ENCODE measurements around the gene GNL1. TPM values are rescaled to one million over a fixed set of nuclear protein-coding genes. Genes with fewer than 3 reads are reported as not detected.

The GNL1 gene
- polyA plus RNA-seq, 1 of the 3 experiments (the other 2 are of a cell fraction): 36.4 TPM

DNA sequence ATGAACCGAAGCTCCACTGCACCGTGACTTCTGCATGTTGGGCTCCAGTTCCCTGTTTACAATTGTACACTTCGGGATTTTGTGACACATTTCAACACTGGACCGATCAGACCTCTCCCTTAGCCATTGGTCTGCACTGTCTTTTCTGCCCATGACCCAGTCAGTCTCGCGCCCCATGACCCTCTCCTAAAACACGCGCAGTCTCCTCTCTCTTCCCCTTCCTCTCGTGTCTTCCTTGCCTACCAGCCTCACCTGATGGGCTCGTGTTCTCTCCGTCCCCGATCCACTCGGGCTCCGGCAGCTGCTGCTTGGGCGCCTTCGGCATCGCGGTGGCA is 14.4 kb upstream of the GNL1 start (continued):
- TF ChIP-seq SIN3A (IDR thresholded peaks at IDR 0.05; ENCODE audit: borderline replicate concordance, low read depth, low read length) (no peak), GABPA (IDR thresholded peaks at IDR 0.05; ENCODE audit: low read depth) (no peak), SMC3 (IDR thresholded peaks at IDR 0.05; ENCODE audit: low read depth, low read length) (no peak)

DNA sequence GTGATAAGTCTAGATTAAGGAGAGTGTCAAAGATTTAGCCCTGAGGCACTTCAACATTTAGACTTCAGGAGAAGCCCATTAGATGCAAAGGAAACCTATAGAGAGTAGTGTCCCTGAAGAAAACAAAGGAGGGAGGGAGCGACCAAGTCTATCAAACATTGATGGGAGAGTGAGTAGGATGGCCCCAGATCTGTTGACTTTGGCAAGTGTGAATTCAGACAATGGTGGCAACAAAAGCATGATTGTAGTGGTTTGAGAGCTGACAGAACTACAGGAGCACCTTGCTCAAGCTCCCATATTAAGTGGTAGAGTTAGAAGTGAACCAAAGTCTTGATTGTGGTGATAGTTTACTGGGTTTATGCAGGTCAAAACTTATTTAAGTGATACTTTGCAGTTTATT is 14.0 kb upstream of the GNL1 start:
- WGBS (ENCODE audit: low lambda C conversion rate): 79% methylated on average over 1 of the region's 1 CpG
- H3K27me3 ChIP-seq (ENCODE audit: insufficient read depth): no peaks in the 10 kb centered on the region
- peak overlapping the region; percentile 95; the same call in 1 of the 2 replicates for H2AFZ ChIP-seq (ENCODE audit: low read depth)
- H3K9ac ChIP-seq: peak overlapping the region; percentile 95
- no peak for TF ChIP-seq SMC3 (IDR thresholded peaks at IDR 0.05; ENCODE audit: low read depth, low read length)
- no peak for TF ChIP-seq RFX5 (IDR thresholded peaks at IDR 0.05; ENCODE audit: low read length)
- TF ChIP-seq FOXJ3 (CRISPR knock-in tag; IDR thresholded peaks at IDR 0.05): no peak
- TF ChIP-seq NRF1 (IDR thresholded peaks at IDR 0.05; ENCODE audit: low read depth, low read length): no peak
- TF ChIP-seq POLR2AphosphoS5 (IDR thresholded peaks at IDR 0.05; ENCODE audit: low read depth, low read length): no peak
- no peak for DNase-seq
- peak overlapping the region; percentile 97 for H3K4me2 ChIP-seq
- H3K4me3 ChIP-seq (ENCODE audit: low read depth in 2 of 2, low read length in 1 of 2): peak overlapping the region; percentile 61 to 81
- no peak overlapping the region for H3K27ac ChIP-seq (ENCODE audit: low read depth in 2 of 2, low read length in 1 of 2)
- CTCF ChIA-PET: interaction anchor here (0.6 to 2.4 kb wide), 5 partner anchors 16 to 256 kb away, joined by 4 to 12 read pairs (median 4); no protein-coding TSS in a partner anchor
- POLR2A ChIA-PET: interaction anchor here (0.5 to 2.3 kb wide), 8 partner anchors 13 to 47 kb away, joined by 3 to 16 read pairs (median 6); partner anchors contain the start of genes MRPS18B, PPP1R10 and PRR3
- peaks cover 5% of the 10 kb centered on the region for H3F3A ChIP-seq (replicated peaks; ENCODE audit: insufficient read depth)
- peaks cover 12 to 23% of the 10 kb centered on the region in 2 experiments; a peak in 3 of 4 replicates for H3K4me1 ChIP-seq (ENCODE audit: control insufficient read depth in 1 of 2, insufficient read depth in 2 of 2, low read depth in 1 of 2, low read length in 1 of 2)
- H3K9me2 ChIP-seq: no peaks in the 10 kb centered on the region
- H3K36me3 ChIP-seq (replicated peaks in 1 of 2; ENCODE audit: control insufficient read depth in 1 of 2, insufficient read depth in 2 of 2, low read length in 1 of 2): peaks cover 0 to 15% of the 10 kb centered on the region in 2 experiments
- H4K20me1 ChIP-seq (ENCODE audit: insufficient read depth): peaks cover 34% of the 10 kb centered on the region
- H3K9me3 ChIP-seq: no peaks in the 10 kb centered on the region
- peaks cover 40% of the 10 kb centered on the region for H3K79me2 ChIP-seq (ENCODE audit: insufficient read depth)

DNA sequence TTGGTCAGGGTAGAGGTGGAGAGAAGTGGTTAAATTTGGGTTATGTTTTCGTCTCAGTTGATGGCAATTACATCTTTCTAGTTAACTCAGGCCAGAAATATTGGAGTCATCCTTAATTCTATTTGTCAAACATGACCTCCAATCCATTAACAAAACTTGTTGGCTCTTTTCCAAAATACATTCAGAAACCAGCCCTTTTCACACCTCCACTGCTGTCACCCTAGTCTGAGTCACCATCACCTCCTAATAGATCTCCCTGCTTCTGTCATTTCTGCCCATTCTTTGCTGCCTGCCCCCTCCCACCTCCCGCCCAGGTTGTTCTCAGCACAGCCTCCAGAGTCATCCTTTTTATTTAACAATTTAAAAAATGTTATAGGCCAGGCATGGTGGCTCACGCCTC is 12.0 kb upstream of the GNL1 start:
- Histone ChIP-seq H3K79me2 (ENCODE audit: insufficient read depth) (peaks cover 20% of the 10 kb centered on the region), H3K27ac (ENCODE audit: low read depth in 2 of 2, low read length in 1 of 2) (no peak overlapping the region), H4K20me1 (ENCODE audit: insufficient read depth) (peaks cover 16% of the 10 kb centered on the region), H3F3A (replicated peaks; ENCODE audit: insufficient read depth) (peaks cover 15% of the 10 kb centered on the region), H3K4me2 (no peak overlapping the region), H3K9me2 (no peaks in the 10 kb centered on the region), H3K9ac (no peak overlapping the region), H3K27me3 (ENCODE audit: insufficient read depth) (no peaks in the 10 kb centered on the region), H3K4me3 (ENCODE audit: low read depth in 2 of 2, low read length in 1 of 2) (no peak overlapping the region), H2AFZ (ENCODE audit: low read depth) (no peak overlapping the region), H3K4me1 (ENCODE audit: control insufficient read depth in 1 of 2, insufficient read depth in 2 of 2, low read depth in 1 of 2, low read length in 1 of 2) (peaks cover 8 to 19% of the 10 kb centered on the region in 2 experiments; a peak in 3 of 4 replicates), H3K36me3 (replicated peaks in 1 of 2; ENCODE audit: control insufficient read depth in 1 of 2, insufficient read depth in 2 of 2, low read length in 1 of 2) (peaks cover 5 to 8% of the 10 kb centered on the region in 2 experiments), H3K9me3 (no peaks in the 10 kb centered on the region)
- WGBS (ENCODE audit: low lambda C conversion rate): 79% methylated on average over 3 of the region's 3 CpGs
- DNase-seq: no peak
- CTCF ChIA-PET: no interaction called here
- POLR2A ChIA-PET: no interaction called here
- no peak for TF ChIP-seq EZH2phosphoT487 (IDR thresholded peaks at IDR 0.05; ENCODE audit: borderline replicate concordance, low read depth)
- TF ChIP-seq MXI1 (IDR thresholded peaks at IDR 0.05; ENCODE audit: low read depth, low read length): no peak
- TF ChIP-seq GATA2 (CRISPR knock-in tag; IDR thresholded peaks at IDR 0.05): no peak
- no peak for TF ChIP-seq TEAD4 (IDR thresholded peaks at IDR 0.05; ENCODE audit: borderline replicate concordance, insufficient read depth)
- TF ChIP-seq, protein P1, sequence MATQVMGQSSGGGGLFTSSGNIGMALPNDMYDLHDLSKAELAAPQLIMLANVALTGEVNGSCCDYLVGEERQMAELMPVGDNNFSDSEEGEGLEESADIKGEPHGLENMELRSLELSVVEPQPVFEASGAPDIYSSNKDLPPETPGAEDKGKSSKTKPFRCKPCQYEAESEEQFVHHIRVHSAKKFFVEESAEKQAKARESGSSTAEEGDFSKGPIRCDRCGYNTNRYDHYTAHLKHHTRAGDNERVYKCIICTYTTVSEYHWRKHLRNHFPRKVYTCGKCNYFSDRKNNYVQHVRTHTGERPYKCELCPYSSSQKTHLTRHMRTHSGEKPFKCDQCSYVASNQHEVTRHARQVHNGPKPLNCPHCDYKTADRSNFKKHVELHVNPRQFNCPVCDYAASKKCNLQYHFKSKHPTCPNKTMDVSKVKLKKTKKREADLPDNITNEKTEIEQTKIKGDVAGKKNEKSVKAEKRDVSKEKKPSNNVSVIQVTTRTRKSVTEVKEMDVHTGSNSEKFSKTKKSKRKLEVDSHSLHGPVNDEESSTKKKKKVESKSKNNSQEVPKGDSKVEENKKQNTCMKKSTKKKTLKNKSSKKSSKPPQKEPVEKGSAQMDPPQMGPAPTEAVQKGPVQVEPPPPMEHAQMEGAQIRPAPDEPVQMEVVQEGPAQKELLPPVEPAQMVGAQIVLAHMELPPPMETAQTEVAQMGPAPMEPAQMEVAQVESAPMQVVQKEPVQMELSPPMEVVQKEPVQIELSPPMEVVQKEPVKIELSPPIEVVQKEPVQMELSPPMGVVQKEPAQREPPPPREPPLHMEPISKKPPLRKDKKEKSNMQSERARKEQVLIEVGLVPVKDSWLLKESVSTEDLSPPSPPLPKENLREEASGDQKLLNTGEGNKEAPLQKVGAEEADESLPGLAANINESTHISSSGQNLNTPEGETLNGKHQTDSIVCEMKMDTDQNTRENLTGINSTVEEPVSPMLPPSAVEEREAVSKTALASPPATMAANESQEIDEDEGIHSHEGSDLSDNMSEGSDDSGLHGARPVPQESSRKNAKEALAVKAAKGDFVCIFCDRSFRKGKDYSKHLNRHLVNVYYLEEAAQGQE (IDR thresholded peaks at IDR 0.05; ENCODE audit: low read depth, low read length): no peak
- TF ChIP-seq, protein P2, sequence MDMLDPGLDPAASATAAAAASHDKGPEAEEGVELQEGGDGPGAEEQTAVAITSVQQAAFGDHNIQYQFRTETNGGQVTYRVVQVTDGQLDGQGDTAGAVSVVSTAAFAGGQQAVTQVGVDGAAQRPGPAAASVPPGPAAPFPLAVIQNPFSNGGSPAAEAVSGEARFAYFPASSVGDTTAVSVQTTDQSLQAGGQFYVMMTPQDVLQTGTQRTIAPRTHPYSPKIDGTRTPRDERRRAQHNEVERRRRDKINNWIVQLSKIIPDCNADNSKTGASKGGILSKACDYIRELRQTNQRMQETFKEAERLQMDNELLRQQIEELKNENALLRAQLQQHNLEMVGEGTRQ (IDR thresholded peaks at IDR 0.05; ENCODE audit: borderline replicate concordance, low read depth, low read length): no peak
- TF ChIP-seq SIN3A (IDR thresholded peaks at IDR 0.05; ENCODE audit: borderline replicate concordance, low read depth, low read length): no peak
- no peak for TF ChIP-seq RXRA (IDR thresholded peaks at IDR 0.05; ENCODE audit: borderline replicate concordance, low read depth)
- no peak for TF ChIP-seq YY1 (IDR thresholded peaks at IDR 0.05; ENCODE audit: low read depth)
- no peak for TF ChIP-seq ELF1 (IDR thresholded peaks at IDR 0.05)
- no peak for TF ChIP-seq POLR2AphosphoS5 (IDR thresholded peaks at IDR 0.05; ENCODE audit: low read depth, low read length)
- no peak for TF ChIP-seq FOXM1 (IDR thresholded peaks at IDR 0.05; ENCODE audit: low read depth)
- TF ChIP-seq, protein P3, sequence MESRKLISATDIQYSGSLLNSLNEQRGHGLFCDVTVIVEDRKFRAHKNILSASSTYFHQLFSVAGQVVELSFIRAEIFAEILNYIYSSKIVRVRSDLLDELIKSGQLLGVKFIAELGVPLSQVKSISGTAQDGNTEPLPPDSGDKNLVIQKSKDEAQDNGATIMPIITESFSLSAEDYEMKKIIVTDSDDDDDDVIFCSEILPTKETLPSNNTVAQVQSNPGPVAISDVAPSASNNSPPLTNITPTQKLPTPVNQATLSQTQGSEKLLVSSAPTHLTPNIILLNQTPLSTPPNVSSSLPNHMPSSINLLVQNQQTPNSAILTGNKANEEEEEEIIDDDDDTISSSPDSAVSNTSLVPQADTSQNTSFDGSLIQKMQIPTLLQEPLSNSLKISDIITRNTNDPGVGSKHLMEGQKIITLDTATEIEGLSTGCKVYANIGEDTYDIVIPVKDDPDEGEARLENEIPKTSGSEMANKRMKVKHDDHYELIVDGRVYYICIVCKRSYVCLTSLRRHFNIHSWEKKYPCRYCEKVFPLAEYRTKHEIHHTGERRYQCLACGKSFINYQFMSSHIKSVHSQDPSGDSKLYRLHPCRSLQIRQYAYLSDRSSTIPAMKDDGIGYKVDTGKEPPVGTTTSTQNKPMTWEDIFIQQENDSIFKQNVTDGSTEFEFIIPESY (IDR thresholded peaks at IDR 0.05; ENCODE audit: borderline replicate concordance, low read depth): no peak
- TF ChIP-seq, protein P4, sequence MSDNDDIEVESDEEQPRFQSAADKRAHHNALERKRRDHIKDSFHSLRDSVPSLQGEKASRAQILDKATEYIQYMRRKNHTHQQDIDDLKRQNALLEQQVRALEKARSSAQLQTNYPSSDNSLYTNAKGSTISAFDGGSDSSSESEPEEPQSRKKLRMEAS (IDR thresholded peaks at IDR 0.05; ENCODE audit: low read depth): no peak

Measured in SK-N-SH (cell line).